ENCODE data around the gene GPR84.

DNA sequence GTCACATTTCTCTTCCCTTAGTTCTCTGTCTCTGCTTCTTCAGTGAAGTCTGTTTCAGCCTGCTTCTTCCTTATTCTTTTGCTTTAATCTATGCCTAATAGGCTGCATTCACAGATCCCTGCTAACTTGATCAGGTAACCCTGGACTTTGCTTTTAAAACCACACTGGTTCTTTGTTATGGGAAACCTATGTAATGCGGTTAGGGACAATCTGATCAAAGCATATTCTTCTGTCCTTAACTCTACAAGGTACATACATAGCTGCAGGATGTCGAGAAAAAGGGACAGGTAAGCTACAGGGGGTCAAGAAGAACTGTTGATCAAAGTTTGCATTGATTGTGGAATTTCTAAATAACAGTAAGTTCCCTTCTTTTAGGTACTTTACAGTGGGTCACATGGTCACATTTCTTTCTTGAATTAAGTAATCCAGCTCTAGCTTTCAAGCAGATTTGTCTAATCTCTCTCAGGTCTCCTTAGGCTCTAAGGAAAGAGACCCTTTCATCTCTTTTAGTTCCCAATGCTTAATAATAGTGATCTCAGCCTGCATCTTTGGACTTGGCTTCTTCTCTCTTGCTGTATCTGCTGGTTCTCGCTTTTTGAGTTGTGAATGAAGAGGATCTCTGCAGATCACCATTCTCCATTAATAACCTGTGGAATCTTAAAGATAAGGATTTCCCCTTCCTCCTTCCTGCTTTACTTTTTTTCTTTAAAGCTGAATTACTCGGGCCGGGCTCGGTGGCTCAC, 35.5 kb downstream of the GPR84 start:
- TF ChIP-seq EZH2 (IDR thresholded peaks at IDR 0.05; ENCODE audit: borderline replicate concordance, low read depth, low read length, severe bottlenecking) = no peak
- TF ChIP-seq CTCF (IDR thresholded peaks at IDR 0.05; ENCODE audit: borderline replicate concordance, extremely low read depth, low read length, poor library complexity, severe bottlenecking) = no peak

Measured in DND-41 (cell line).